Fibroblast of the aortic adventitia (primary cell): ENCODE measurements around the gene SETD5. TPM values are rescaled to one million over a fixed set of nuclear protein-coding genes. Genes with fewer than 3 reads are reported as not detected.

Experiments
- DNase-seq: peaks from one replicate; pipeline ENCODE4 v3.0.0-alpha.2; 2010; ENCODE audit warnings: low read depth
- H3K4me3 ChIP-seq: 2 replicates; pipeline ENCODE4 v1.5.1; 2011; ENCODE audit warnings: low read depth, mild to moderate bottlenecking, control low read depth, low read length, moderate library complexity
- CTCF ChIP-seq: IDR thresholded peaks from 2 replicates; pipeline ENCODE4 v1.5.1; 2011; ENCODE audit warnings: mild to moderate bottlenecking, low read length, control low read depth, inconsistent platforms; ENCODE audit not compliant: insufficient read depth
- total RNA-seq: library from RNA; depleted of rRNA; stranded (reverse); fragments of >200 nt; gene quantifications from 2 replicates; pipeline ENCODE4 v1.2.3, GENCODE V29; 2012; ENCODE audit warnings: low replicate concordance

SETD5 gene
- total RNA-seq, 1 donor = 80.2 TPM

GRCh38 chr3:9408061-9408460 is 10.6 kb downstream of the SETD5 start:
- no peak overlapping the region for H3K4me3 ChIP-seq
- TF ChIP-seq CTCF = no peak
- no peak for DNase-seq

- TF ChIP-seq CTCF = no peak
- no peak for DNase-seq
These were observed 11.1 kb downstream of the SETD5 start for GRCh38 chr3:9408546-9408945.

GRCh38 chr3:9409981-9410854 is 12.8 kb downstream of the SETD5 start:
- H3K4me3 ChIP-seq = no peak overlapping the region
- no peak for TF ChIP-seq CTCF
- no peak for DNase-seq

More at GRCh38 chr3:9408546-9408945, 11.1 kb downstream of the SETD5 start:
- no peak overlapping the region for H3K4me3 ChIP-seq

GRCh38 chr3:9411302-9411701 is 13.9 kb downstream of the SETD5 start:
- H3K4me3 ChIP-seq = no peak overlapping the region
- no peak for TF ChIP-seq CTCF
- DNase-seq = no peak

GRCh38 chr3:9412293-9412692 is 14.9 kb downstream of the SETD5 start:
- no peak for DNase-seq
- H3K4me3 ChIP-seq = no peak overlapping the region
- TF ChIP-seq CTCF = no peak

GRCh38 chr3:9414826-9415225 is 17.4 kb downstream of the SETD5 start:
- TF ChIP-seq CTCF = no peak
- DNase-seq = no peak
- no peak overlapping the region for H3K4me3 ChIP-seq
